ENCODE results near the gene SART3. TPM values are rescaled to one million over a fixed set of nuclear protein-coding genes. Genes with fewer than 3 reads are reported as not detected.

Gene SART3
- total and polyA plus RNA-seq, 2 of the 13 experiments (the other 11 are each of a cell fraction or from before 2014, with no cell fraction given): 16.1 to 69.9 TPM

GRCh38 chr12:108562348-108563135, 1.6 kb upstream of the SART3 start, which contains the start of gene ISCU (continued):
- TF ChIP-seq ZNF850 (CRISPR knock-in tag; conservative IDR thresholded peaks at IDR 0.05) (0 out of 2 replicates have a peak, but pooled peaks have one; percentile 77), KDM2A (CRISPR knock-in tag; IDR thresholded peaks at IDR 0.05; ENCODE audit: borderline replicate concordance, low read depth) (peak; percentile 21; the same call in 1 of the 2 replicates), HOMEZ (CRISPR knock-in tag; IDR thresholded peaks at IDR 0.05; ENCODE audit: low read depth) (peak; percentile 61; the same call in 1 of the 2 replicates), ZNF788 (CRISPR knock-in tag; IDR thresholded peaks at IDR 0.05; ENCODE audit: borderline replicate concordance) (no peak), FOXJ3 (CRISPR knock-in tag; IDR thresholded peaks at IDR 0.05; ENCODE audit: borderline replicate concordance) (0 out of 2 replicates have a peak, but pooled peaks have one; percentile 12), KLF9 (CRISPR knock-in tag; IDR thresholded peaks at IDR 0.05; ENCODE audit: low read depth) (no peak), ZNF563 (CRISPR knock-in tag; IDR thresholded peaks at IDR 0.05) (peak; percentile 94), ZNF468 (CRISPR knock-in tag; IDR thresholded peaks at IDR 0.05) (no peak), MAFG (CRISPR knock-in tag; IDR thresholded peaks at IDR 0.05) (no peak), ERF (CRISPR knock-in tag; IDR thresholded peaks at IDR 0.05) (peak; percentile 48; the same call in 1 of the 2 replicates), PHF5A (CRISPR knock-in tag; IDR thresholded peaks at IDR 0.05; ENCODE audit: low read depth, unreplicated experiment) (no peak), MTA3 (CRISPR knock-in tag; IDR thresholded peaks at IDR 0.05) (no peak), HIC2 (CRISPR knock-in tag; IDR thresholded peaks at IDR 0.05; ENCODE audit: low read depth) (no peak; the same call in 1 of the 2 replicates), KLF6 (CRISPR knock-in tag; IDR thresholded peaks at IDR 0.05) (peak; percentile 25; the same call in 1 of the 2 replicates), ADNP (CRISPR knock-in tag; IDR thresholded peaks at IDR 0.05) (no peak), CENPT (CRISPR knock-in tag; IDR thresholded peaks at IDR 0.05; ENCODE audit: low read depth) (0 out of 2 replicates have a peak, but pooled peaks have one; percentile 18), E2F2 (CRISPR knock-in tag; IDR thresholded peaks at IDR 0.05; ENCODE audit: borderline replicate concordance) (no peak), KDM1A (CRISPR knock-in tag; IDR thresholded peaks at IDR 0.05) (no peak), ZBED4 (CRISPR knock-in tag; IDR thresholded peaks at IDR 0.05; ENCODE audit: borderline replicate concordance) (no peak), ZBTB14 (CRISPR knock-in tag; IDR thresholded peaks at IDR 0.05) (peak; percentile 86)

Data from HepG2 (cell line).